Measurements from ENCODE around the gene UBE2L5. TPM values are rescaled to one million over a fixed set of nuclear protein-coding genes. Genes with fewer than 3 reads are reported as not detected.
A peak's percentile ranks its signal among the peaks of the same experiment; 100 is the strongest.

Gene UBE2L5
- total RNA-seq, 2 donors from 2014 or later, result 1.1 TPM; not detected in 1

DNA sequence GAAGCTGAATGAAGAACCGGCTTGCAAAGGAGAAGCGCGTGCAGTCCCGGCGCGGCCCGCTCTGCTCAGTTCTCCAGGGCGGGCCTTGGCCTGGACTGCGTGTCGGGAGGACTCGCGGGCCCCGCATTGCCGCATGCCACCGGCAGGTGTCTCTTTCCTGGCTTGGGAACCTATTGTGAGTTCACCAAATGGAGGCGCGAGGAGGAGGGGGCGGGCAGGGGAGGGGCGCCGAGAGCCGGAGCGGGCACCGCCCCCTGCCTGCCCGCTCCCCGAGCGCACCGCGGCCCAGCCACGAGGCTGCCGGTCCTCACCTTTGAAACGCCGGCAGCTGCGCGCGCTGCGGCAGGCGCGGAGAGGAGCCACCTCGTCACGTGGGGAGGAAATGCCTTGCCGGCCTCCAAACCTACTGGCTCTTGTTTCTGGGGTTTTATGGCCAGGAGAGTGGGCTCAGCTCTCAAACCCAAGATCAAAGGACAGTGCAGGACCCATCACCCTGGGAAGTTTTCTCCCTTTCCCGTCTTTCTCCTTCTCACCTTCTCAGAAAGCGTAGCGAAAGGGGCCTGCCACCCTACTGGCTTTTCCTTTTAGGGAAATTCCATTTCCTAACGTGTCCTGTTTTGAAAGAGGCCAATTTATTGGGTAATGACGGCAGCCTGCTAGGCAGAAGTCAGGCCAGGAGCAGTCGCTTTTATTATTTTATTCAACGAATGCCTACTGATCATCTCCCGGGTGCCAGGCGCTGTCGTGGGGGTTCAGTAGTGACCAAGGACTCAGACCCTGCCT is 13.8 kb upstream of the UBE2L5 start:
- Histone ChIP-seq H3K27ac (peak overlapping the region; percentile 87 to 91), H3K36me3 (no peaks in the 10 kb centered on the region), H3K4me1 (peaks cover 0 to 18% of the 10 kb centered on the region in 2 donors), H3K9me3 (no peaks in the 10 kb centered on the region), H3K27me3 (no peaks in the 10 kb centered on the region), H3K4me3 (peak overlapping the region; percentile 2 to 45)
- TF ChIP-seq, protein P1, sequence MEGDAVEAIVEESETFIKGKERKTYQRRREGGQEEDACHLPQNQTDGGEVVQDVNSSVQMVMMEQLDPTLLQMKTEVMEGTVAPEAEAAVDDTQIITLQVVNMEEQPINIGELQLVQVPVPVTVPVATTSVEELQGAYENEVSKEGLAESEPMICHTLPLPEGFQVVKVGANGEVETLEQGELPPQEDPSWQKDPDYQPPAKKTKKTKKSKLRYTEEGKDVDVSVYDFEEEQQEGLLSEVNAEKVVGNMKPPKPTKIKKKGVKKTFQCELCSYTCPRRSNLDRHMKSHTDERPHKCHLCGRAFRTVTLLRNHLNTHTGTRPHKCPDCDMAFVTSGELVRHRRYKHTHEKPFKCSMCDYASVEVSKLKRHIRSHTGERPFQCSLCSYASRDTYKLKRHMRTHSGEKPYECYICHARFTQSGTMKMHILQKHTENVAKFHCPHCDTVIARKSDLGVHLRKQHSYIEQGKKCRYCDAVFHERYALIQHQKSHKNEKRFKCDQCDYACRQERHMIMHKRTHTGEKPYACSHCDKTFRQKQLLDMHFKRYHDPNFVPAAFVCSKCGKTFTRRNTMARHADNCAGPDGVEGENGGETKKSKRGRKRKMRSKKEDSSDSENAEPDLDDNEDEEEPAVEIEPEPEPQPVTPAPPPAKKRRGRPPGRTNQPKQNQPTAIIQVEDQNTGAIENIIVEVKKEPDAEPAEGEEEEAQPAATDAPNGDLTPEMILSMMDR (IDR thresholded peaks at IDR 0.05), result peak; percentile 94 to 96
- peak; percentile 97 for DNase-seq (ENCODE audit: low spot score)

DNA sequence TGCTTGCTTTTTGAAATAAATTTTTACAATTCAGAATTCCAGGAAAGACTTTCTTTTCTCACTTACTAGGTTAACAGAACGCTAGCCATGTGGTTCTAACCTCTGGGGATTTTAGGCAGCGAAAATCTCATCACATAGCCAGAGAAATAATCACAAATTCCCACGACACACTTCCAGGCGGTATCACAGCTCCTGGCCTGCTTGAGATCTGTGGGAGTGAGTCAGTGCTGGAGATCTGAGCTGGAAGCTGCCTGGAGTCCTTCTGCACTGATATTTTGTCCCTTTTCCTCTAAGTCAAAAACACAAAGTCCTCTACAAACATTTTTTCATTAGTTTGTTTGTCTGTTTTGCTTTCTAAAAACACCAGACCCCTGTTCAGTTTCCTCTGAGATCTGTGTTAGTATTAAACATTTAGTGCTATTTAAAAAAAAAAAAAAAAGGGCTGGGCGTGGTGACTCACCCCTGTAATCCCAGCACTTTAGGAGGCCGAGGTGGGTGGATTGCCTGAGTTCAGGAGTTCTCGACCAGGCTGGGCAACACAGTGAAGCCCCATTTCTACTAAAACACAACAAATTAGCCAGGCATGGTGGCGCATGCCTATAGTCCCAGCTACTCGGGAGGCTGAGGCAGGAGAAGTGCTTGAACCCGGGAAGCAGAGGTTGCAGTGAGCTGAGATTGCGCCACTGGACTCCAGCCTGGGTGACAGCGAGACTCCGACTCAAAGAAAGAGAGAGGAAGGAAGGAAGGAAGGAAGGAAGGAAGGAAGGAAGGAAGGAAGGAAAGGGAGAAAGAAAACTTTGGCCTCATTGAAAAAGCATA is 12.2 kb upstream of the UBE2L5 start:
- Histone ChIP-seq H3K4me1 (peaks cover 0 to 18% of the 10 kb centered on the region in 2 donors), H3K27me3 (no peaks in the 10 kb centered on the region), H3K27ac (peak overlapping the region; percentile 87 to 91), H3K9me3 (no peaks in the 10 kb centered on the region), H3K4me3 (no peak overlapping the region), H3K36me3 (no peaks in the 10 kb centered on the region)
- DNase-seq (ENCODE audit: low spot score), result no peak
- TF ChIP-seq, protein P1 (IDR thresholded peaks at IDR 0.05), result no peak

DNA sequence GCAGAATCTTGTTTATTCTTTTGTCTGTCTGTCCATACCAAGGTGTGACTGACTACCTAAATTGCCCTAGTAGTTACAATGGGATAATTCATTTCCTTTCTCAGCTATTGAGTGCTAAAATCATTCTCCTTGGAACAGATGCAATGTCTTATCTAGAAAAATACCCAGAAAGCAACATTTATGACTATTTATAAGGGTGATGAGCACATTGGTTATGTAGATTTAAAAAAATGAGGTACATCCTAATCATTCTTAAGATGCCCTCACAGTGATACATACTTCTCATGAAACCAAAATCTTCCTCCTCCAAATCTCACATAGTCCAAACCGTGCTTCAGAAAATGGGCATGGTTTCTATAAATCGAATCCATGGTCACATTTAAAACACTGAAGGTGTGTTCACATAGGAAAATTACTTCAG is 11.6 kb upstream of the UBE2L5 start:
- TF ChIP-seq, protein P1 (IDR thresholded peaks at IDR 0.05), result no peak
- no peak for DNase-seq (ENCODE audit: low spot score)
- peaks cover 0 to 18% of the 10 kb centered on the region in 2 donors for H3K4me1 ChIP-seq
- H3K27ac ChIP-seq, result peak overlapping the region in 1 of 2 donors; percentile 91
- H3K4me3 ChIP-seq, result no peak overlapping the region
- H3K27me3 ChIP-seq, result no peaks in the 10 kb centered on the region
- no peaks in the 10 kb centered on the region for H3K36me3 ChIP-seq
- H3K9me3 ChIP-seq, result no peaks in the 10 kb centered on the region

DNA sequence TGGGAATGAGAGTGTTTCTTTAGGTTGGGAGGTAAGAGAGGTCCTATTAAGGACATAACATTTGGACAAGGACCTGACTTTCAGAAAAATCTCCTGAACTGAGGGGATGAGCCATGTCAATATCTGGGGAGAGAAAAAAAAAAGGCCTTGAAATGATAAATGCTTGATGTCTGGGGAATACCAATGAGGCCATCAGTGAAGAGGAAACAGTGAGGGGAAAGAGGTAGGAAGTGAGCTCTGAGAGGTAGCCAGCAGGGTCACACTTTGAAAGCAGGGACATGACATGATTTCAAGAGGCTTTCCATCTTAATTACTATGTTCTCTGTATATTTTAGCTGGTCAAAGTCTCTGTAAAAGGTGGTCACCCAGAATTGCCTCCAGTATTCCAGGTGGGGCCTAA is 9.9 kb upstream of the UBE2L5 start:
- no peak for DNase-seq (ENCODE audit: low spot score)
- H3K27ac ChIP-seq, result no peak overlapping the region
- H3K9me3 ChIP-seq, result no peaks in the 10 kb centered on the region
- no peaks in the 10 kb centered on the region for H3K36me3 ChIP-seq
- peaks cover 0 to 18% of the 10 kb centered on the region in 2 donors for H3K4me1 ChIP-seq
- TF ChIP-seq, protein P1 (IDR thresholded peaks at IDR 0.05), result no peak
- H3K27me3 ChIP-seq, result no peaks in the 10 kb centered on the region
- no peak overlapping the region for H3K4me3 ChIP-seq

DNA sequence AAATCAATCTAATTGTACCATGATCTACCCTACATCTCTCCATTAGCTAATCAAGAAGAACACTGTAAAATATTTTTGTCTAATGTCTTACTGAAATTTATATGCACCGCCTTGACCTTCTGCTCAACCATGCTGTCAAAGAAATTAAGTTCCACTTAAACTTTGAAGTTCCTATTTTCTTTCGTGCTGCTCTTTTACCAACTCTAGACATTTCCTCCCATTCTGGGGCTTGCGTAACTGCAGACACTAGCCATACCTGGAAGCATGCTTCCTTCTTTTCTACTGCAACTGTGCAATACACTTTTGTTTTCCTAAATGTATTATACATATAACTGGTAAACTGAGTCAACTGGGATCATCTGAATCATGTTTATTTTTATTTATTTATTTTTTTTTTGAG is 8.5 kb upstream of the UBE2L5 start:
- Histone ChIP-seq H3K36me3 (no peaks in the 10 kb centered on the region), H3K9me3 (no peaks in the 10 kb centered on the region), H3K4me3 (no peak overlapping the region), H3K4me1 (peaks cover 0 to 11% of the 10 kb centered on the region in 2 donors), H3K27me3 (no peaks in the 10 kb centered on the region), H3K27ac (no peak overlapping the region)
- DNase-seq (ENCODE audit: low spot score), result no peak
- TF ChIP-seq, protein P1 (IDR thresholded peaks at IDR 0.05), result no peak

Measured in right atrium auricular region (tissue), 2 donors.